ENCODE data around the gene WNT7B. TPM values are rescaled to one million over a fixed set of nuclear protein-coding genes. Genes with fewer than 3 reads are reported as not detected.

Gene WNT7B
- total and polyA plus RNA-seq, 7 donors: not detected

GRCh38 chr22:45897736-45898135 lies 79.2 kb downstream of the WNT7B start:
- 85% methylated on average over 6 of the region's 6 CpGs for WGBS, 2 donors
- Histone ChIP-seq H3K4me3 (no peak overlapping the region), H3K27ac (no peak overlapping the region), H3K9me3 (no peaks in the 10 kb centered on the region), H3K27me3 (peaks cover 0 to 21% (median 5%) of the 10 kb centered on the region in 3 donors), H3K4me1 (no peaks in the 10 kb centered on the region), H3K36me3 (no peaks in the 10 kb centered on the region)
- no peak for DNase-seq
- intact Hi-C loops (cut with DNase I): no loop called here
- no peak for TF ChIP-seq POLR2AphosphoS5 (IDR thresholded peaks at IDR 0.05)
- TF ChIP-seq CTCF (IDR thresholded peaks at IDR 0.05): no peak
- TF ChIP-seq POLR2A (IDR thresholded peaks at IDR 0.05): no peak
- TF ChIP-seq EP300 (IDR thresholded peaks at IDR 0.05): no peak

GRCh38 chr22:45896964-45897538 lies 79.9 kb downstream of the WNT7B start:
- no peak for DNase-seq
- Histone ChIP-seq H3K36me3 (no peaks in the 10 kb centered on the region), H3K4me1 (no peaks in the 10 kb centered on the region), H3K9me3 (no peaks in the 10 kb centered on the region), H3K27ac (no peak overlapping the region), H3K4me3 (no peak overlapping the region), H3K27me3 (peaks cover 0 to 28% (median 12%) of the 10 kb centered on the region in 3 donors)
- intact Hi-C loops (cut with DNase I): no loop called here
- TF ChIP-seq POLR2AphosphoS5 (IDR thresholded peaks at IDR 0.05) (no peak), POLR2A (IDR thresholded peaks at IDR 0.05) (no peak)
- 69 to 73% methylated on average over 5 of the region's 5 CpGs for WGBS, 2 donors

- DNase-seq: no peak
- no peak overlapping the region for H3K27ac ChIP-seq
- TF ChIP-seq CTCF (IDR thresholded peaks at IDR 0.05) (no peak), POLR2AphosphoS5 (IDR thresholded peaks at IDR 0.05) (no peak), POLR2A (IDR thresholded peaks at IDR 0.05) (no peak), EP300 (IDR thresholded peaks at IDR 0.05) (no peak)
- H3K36me3 ChIP-seq: no peaks in the 10 kb centered on the region
- 39 to 64% methylated on average over 20 of the region's 20 CpGs for WGBS, 2 donors
- H3K4me3 ChIP-seq: no peak overlapping the region
- peaks cover 0 to 35% (median 19%) of the 10 kb centered on the region in 3 donors for H3K27me3 ChIP-seq
- intact Hi-C loops (cut with DNase I): no loop called here
- H3K4me1 ChIP-seq: no peaks in the 10 kb centered on the region
- no peaks in the 10 kb centered on the region for H3K9me3 ChIP-seq
Measured at GRCh38 chr22:45896153-45896951, 80.6 kb downstream of the WNT7B start.

GRCh38 chr22:45895436-45896152 lies 81.4 kb downstream of the WNT7B start:
- intact Hi-C loops (cut with DNase I): no loop called here
- H3K9me3 ChIP-seq: no peaks in the 10 kb centered on the region
- no peaks in the 10 kb centered on the region for H3K4me1 ChIP-seq
- H3K36me3 ChIP-seq: no peaks in the 10 kb centered on the region
- peaks cover 0 to 36% (median 21%) of the 10 kb centered on the region in 3 donors for H3K27me3 ChIP-seq
- no peak overlapping the region for H3K27ac ChIP-seq
- WGBS, 2 donors: 89 to 91% methylated on average over 17 of the region's 17 CpGs
- no peak for DNase-seq
- no peak for TF ChIP-seq CTCF (IDR thresholded peaks at IDR 0.05)
- TF ChIP-seq EP300 (IDR thresholded peaks at IDR 0.05): no peak
- no peak for TF ChIP-seq POLR2AphosphoS5 (IDR thresholded peaks at IDR 0.05)
- TF ChIP-seq POLR2A (IDR thresholded peaks at IDR 0.05): no peak
- H3K4me3 ChIP-seq: no peak overlapping the region

- H3K27me3 ChIP-seq: peaks cover 0 to 51% (median 34%) of the 10 kb centered on the region in 3 donors
- intact Hi-C loops (cut with DNase I): no loop called here
Measured at GRCh38 chr22:45893516-45893915, 83.4 kb downstream of the WNT7B start.

More at GRCh38 chr22:45893516-45893915, 83.4 kb downstream of the WNT7B start:
- TF ChIP-seq EP300 (IDR thresholded peaks at IDR 0.05): no peak
- no peak for TF ChIP-seq POLR2AphosphoS5 (IDR thresholded peaks at IDR 0.05)
- TF ChIP-seq POLR2A (IDR thresholded peaks at IDR 0.05): no peak
- TF ChIP-seq CTCF (IDR thresholded peaks at IDR 0.05): no peak
- no peaks in the 10 kb centered on the region for H3K9me3 ChIP-seq
- H3K27ac ChIP-seq: no peak overlapping the region
- DNase-seq: no peak
- no peaks in the 10 kb centered on the region for H3K36me3 ChIP-seq
- WGBS, 2 donors: 75 to 85% methylated on average over 9 of the region's 9 CpGs
- H3K4me3 ChIP-seq: no peak overlapping the region
- peaks cover 0 to 7% (median 2%) of the 10 kb centered on the region in 4 donors for H3K4me1 ChIP-seq
